GM21526 (cell line): ENCODE results near the gene SRSF1.
"Not testable (repeated sequence)": the region's sequence is repeated elsewhere in the genome, so short reads cannot be mapped to it uniquely, and the experiment has no call there.

Experiments used
- ATAC-seq: cut with Tn5 transposase; IDR thresholded peaks from one replicate; pipeline ENCODE4 v1.9.1; 2021; ENCODE audit warnings: moderate library complexity; ENCODE audit not compliant: unreplicated experiment, low FRiP score

SRSF1 gene, protein sequence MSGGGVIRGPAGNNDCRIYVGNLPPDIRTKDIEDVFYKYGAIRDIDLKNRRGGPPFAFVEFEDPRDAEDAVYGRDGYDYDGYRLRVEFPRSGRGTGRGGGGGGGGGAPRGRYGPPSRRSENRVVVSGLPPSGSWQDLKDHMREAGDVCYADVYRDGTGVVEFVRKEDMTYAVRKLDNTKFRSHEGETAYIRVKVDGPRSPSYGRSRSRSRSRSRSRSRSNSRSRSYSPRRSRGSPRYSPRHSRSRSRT

DNA sequence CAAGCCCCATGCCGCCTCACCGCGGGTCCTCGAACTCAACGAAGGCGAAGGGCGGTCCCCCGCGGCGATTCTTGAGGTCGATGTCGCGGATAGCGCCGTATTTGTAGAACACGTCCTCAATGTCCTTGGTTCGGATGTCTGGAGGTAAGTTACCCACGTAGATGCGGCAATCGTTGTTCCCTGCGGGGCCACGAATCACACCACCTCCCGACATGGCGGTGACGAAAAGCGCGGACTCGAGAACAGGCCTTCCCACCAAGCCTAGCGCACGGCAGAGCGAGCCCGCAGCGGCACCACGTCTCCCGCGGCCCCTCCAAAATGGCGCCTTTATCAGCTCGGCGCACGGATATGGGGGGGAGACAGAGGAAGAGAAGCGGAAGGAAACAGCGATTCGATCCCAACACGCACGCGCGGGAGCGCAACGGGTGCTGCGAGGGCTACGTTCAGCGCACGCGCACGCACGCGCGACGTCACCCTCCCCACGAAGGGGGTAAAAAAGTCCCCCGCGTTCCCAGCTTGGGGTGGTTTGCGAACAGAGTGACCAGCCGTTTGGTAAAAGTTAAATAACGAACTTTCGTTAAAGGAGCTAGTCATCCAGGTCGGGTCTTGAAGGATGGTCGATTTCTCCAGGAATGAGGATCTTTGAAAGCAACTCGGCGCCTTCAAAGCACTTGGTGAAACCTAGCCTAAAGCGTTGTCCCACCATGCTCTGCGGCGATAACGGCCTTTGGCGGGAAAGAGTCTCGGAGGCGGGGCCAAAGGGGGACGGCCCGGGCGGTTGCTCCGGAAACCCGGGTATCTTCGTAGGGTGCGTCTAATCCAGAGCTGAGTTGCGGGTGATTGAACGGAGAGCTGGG, at the start of gene SRSF1:
SRSF1 (minus strand) TSS at position 323 of the 857 bp plus-strand sequence; CDS start at position 214, 109 bp downstream.
- peak; percentile 89 for ATAC-seq

DNA sequence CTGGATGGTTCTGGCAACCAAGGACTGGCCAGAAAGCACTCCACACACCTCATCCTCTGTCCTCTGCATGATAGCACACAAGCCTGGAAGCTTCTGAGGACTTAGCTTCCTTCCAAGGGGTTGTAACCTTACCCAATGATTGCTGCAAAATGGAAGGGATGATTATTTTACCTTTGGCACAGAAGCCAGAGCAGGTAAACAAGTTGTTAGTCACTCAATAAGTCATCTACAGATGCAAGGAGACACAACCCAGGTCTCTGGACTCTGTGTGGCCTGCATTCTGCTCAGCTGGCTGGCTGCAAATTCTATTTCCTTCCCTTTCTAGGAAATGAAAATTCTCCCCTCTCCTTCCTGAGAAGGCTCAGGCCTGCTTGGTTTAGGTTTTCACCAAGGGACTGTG, 49.4 kb upstream of the SRSF1 start:
- ATAC-seq: no peak

DNA sequence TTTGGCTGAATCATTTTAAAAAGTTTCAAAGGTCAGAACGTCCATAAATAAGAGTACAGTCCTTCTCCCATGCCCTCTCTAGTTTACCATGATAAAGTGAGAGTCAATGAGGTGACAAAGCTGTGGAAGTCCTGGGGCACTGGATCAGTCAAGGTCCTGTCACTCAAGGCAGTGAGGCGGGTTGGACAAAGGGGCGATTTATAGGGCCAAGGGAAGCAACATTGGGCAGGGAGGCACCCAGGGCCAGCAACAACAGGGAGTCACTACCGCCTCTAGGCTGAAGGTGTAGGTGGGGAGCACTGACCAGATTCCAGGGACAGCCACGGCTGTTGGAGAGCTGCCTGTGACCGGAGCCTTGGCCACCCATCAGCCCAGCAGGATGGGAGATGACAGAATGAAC, 47.6 kb upstream of the SRSF1 start:
- ATAC-seq: no peak

- no peak for ATAC-seq
Observed at GRCh38 chr17:58052945-58053715, 46.1 kb upstream of the SRSF1 start.

- ATAC-seq: no peak
Observed at GRCh38 chr17:58052407-58052806, 45.4 kb upstream of the SRSF1 start.

- ATAC-seq: no peak
Observed at GRCh38 chr17:58051468-58051867, 44.4 kb upstream of the SRSF1 start.

- no peak for ATAC-seq
Observed at GRCh38 chr17:58050966-58051365, 43.9 kb upstream of the SRSF1 start.

- ATAC-seq: no peak
Observed at GRCh38 chr17:58049533-58049932, 42.5 kb upstream of the SRSF1 start.

- ATAC-seq: no peak
Observed at GRCh38 chr17:58047376-58048150, 40.5 kb upstream of the SRSF1 start.

GRCh38 chr17:58046239-58047094, 39.4 kb upstream of the SRSF1 start:
- ATAC-seq: no peak

GRCh38 chr17:58044256-58044655, 37.2 kb upstream of the SRSF1 start:
- ATAC-seq: not testable (repeated sequence)

- ATAC-seq: no peak
Observed at GRCh38 chr17:58043221-58044181, 36.5 kb upstream of the SRSF1 start.

- ATAC-seq: no peak
Observed at GRCh38 chr17:58041161-58041560, 34.1 kb upstream of the SRSF1 start.

DNA sequence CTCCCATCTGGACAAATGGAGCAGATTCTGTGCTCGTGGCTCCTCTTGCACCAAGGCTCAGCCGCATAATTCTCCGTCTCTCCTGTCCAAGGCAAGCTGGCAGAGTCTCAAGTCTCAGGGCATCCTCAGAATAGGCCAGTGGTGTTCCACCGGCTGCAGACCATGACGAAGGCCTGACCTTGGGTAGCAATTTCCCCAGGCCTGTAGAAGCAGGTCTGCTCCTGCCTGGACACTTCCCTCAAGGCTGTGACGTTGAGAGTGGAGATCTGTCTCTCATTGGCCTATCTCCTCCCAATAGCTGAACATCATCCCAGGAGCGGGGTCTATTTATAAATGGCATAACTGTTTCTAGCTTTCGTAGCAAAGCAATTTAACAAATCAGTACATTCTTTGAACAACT, 33.3 kb upstream of the SRSF1 start:
- no peak for ATAC-seq

DNA sequence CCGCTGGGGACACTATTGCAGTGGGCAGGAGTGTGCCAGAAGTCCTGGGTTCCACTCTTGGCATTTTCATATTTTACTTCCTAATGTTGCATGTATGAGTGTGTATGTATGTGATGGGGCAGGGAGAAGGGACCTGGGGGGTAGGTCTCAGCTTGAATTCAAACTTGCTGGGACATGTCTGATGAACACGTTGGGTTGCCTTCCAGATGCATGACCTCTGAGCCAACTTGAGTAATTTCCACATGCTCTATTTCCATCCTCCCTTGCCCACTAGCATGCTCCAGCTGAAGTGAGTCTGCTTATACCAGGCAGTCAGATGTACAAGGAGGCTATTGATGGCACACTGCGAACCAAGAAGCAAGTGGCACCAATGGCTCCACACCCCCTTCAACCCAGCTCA, 32.9 kb upstream of the SRSF1 start:
- no peak for ATAC-seq

- ATAC-seq: no peak
Observed at GRCh38 chr17:58032691-58033415, 25.8 kb upstream of the SRSF1 start.

- ATAC-seq: no peak
Observed at GRCh38 chr17:58028578-58028977, 21.5 kb upstream of the SRSF1 start.

- ATAC-seq: no peak
Observed at GRCh38 chr17:58020401-58020800, 13.4 kb upstream of the SRSF1 start.
